ENCODE results near the gene PTGFRN.

Gene PTGFRN

DNA sequence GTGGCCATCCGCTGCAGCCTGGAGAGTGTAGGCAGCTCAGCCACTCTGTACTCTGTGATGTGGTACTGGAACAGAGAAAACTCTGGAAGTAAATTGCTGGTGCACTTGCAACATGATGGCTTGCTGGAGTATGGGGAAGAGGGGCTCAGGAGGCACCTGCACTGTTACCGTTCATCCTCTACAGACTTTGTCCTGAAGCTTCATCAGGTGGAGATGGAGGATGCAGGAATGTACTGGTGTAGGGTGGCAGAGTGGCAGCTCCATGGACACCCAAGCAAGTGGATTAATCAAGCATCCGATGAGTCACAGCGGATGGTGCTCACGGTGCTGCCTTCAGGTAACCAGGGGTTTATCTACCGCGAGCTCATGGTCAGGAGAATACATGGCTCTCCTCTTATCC is 115.9 kb downstream of the PTGFRN start:
- DNase-seq (ENCODE audit: low read depth) = no peak
- TF ChIP-seq, protein P1, sequence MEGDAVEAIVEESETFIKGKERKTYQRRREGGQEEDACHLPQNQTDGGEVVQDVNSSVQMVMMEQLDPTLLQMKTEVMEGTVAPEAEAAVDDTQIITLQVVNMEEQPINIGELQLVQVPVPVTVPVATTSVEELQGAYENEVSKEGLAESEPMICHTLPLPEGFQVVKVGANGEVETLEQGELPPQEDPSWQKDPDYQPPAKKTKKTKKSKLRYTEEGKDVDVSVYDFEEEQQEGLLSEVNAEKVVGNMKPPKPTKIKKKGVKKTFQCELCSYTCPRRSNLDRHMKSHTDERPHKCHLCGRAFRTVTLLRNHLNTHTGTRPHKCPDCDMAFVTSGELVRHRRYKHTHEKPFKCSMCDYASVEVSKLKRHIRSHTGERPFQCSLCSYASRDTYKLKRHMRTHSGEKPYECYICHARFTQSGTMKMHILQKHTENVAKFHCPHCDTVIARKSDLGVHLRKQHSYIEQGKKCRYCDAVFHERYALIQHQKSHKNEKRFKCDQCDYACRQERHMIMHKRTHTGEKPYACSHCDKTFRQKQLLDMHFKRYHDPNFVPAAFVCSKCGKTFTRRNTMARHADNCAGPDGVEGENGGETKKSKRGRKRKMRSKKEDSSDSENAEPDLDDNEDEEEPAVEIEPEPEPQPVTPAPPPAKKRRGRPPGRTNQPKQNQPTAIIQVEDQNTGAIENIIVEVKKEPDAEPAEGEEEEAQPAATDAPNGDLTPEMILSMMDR (IDR thresholded peaks at IDR 0.05; ENCODE audit: insufficient read depth, low read depth, low read length, missing control alignments) = no peak
- H3K4me3 ChIP-seq (ENCODE audit: low read depth, low read length) = no peak overlapping the region

DNA sequence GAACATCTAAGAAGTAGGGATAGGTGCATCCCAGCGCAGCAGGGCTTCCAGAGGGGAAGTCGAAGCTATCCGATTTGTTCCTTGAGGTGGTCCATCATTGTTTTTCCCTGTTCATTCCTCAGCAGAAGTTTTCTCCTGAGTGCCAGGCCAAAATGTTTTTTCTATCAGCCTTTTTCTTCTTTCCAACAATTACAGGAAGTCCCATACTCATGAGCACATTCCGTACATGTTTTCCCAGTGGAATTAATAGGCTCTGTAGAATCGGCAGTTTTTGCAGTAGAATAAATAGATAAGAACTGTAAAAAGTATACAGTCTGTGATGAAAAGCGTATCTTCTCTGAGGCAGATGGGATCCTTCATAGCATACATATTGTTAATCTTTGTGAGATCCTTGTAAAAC is 116.6 kb downstream of the PTGFRN start:
- DNase-seq (ENCODE audit: low read depth) = no peak
- H3K4me3 ChIP-seq (ENCODE audit: low read depth, low read length) = no peak overlapping the region
- TF ChIP-seq, protein P1 (IDR thresholded peaks at IDR 0.05; ENCODE audit: insufficient read depth, low read depth, low read length, missing control alignments) = no peak

DNA sequence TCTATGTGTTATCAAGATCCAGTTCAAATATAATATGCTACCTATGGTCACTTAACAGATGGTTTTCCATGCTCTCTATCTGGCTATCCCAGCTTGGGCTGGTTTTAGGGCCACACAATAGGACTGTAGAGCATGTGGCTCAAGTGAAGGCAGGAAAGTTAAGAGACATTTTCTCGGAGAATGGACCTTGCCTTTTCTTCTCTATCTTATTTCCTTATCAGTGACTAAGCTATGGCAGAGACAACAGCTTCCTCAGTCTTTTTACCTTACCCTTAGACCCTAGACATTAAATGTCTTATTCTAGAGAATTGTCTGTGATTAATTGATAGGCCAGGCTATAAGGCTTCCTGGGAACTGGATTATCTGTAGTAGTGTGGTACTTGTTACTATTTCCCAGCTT is 120.0 kb downstream of the PTGFRN start:
- TF ChIP-seq, protein P1 (IDR thresholded peaks at IDR 0.05; ENCODE audit: insufficient read depth, low read depth, low read length, missing control alignments) = no peak

DNA sequence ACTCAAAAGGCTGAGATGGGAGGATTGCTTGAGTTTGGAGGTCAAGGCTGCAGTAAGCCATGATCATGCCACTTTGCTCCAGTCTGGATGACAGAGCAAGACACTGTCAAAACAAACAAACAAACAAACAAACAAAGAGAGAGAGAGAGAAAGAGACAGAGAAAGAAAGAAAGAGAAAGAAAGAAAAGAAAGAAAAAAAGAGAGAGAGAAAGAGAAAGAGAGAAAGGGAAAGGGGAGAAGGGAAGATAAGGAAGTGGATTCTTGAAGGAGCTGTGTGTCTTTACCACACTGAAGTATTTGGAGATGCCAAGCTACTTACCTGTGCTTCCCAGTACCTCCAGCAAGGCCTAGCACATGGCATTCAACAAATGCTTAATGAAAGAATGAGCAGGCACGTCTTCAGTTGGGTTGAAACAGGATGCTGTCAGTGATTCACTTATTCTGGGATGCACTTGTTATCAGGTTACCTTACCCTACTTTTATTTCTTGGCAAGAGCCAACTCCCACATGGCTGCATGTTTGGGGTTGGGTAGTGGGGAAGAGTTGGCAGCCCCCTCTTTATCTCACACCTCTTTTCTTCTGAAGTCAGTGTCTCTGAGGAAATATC is 120.7 kb downstream of the PTGFRN start:
- TF ChIP-seq, protein P1 (IDR thresholded peaks at IDR 0.05; ENCODE audit: insufficient read depth, low read depth, low read length, missing control alignments) = no peak
- no peak overlapping the region for H3K4me3 ChIP-seq (ENCODE audit: low read depth, low read length)

More for the DNA sequence above, 120.0 kb downstream of the PTGFRN start:
- DNase-seq (ENCODE audit: low read depth) = no peak
- no peak overlapping the region for H3K4me3 ChIP-seq (ENCODE audit: low read depth, low read length)

DNA sequence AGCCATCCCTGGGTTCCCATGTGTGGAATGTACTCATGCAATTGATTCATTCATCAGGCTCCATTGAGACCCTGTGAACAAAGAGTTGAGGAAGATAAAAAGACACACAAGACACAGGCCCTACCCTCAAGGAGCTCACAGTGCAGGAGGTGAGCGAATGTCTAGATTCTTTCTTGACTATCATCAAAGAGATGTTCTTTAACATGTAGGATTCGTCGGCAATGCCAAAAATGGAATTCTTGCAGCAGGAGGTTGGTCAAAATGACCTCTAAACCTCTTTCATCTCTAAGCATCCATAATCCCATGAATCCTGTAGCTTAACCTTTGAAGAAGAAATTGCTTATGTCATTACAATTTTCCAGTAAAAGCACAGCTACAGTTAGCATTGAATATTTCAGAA is 122.5 kb downstream of the PTGFRN start:
- TF ChIP-seq, protein P1 (IDR thresholded peaks at IDR 0.05; ENCODE audit: insufficient read depth, low read depth, low read length, missing control alignments) = no peak
- no peak for DNase-seq (ENCODE audit: low read depth)
- no peak overlapping the region for H3K4me3 ChIP-seq (ENCODE audit: low read depth, low read length)

More for the DNA sequence above, 120.7 kb downstream of the PTGFRN start:
- DNase-seq (ENCODE audit: low read depth) = no peak

DNA sequence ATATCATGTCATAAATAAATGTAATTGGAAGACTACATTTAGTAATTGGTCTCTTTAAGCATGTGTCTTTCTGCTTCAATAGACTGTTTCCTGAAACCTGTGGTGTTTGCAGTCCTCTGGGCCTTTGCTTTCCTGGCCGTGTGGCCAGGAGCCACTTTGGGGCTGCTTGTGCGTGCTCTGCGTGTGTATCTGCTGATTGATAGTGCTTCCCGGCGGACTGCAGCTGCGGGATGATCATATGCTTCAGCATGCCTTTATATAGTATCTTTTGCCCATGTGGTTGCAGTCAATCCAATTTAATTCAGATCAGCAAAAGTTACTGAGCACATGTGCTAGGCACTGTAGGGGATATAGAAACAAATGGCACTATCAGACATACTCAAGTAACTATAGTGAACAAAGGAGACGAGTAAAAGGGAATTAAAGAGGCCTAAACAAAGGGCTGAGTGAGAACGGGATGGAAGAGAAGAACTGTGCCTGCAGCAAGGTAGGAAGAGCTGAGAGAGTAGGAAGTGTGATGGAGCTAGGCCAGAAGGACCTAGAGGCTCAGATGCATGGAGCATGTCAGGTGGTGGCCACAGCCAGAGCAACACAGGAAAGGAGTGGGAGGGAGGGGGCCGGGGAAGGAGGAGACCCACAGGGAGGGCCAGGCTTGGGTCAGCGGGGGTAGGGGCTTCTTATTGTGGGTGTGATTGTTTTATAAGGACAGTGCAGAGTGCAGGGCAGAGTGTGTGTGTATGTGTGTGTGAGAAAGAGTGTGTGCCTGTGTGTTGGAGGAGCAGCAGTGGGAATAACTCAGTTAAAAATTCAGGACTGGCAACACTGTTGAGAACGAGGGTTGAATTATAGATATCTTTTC is 123.2 kb downstream of the PTGFRN start:
- H3K4me3 ChIP-seq (ENCODE audit: low read depth, low read length) = no peak overlapping the region
- DNase-seq (ENCODE audit: low read depth) = no peak
- TF ChIP-seq, protein P1 (IDR thresholded peaks at IDR 0.05; ENCODE audit: insufficient read depth, low read depth, low read length, missing control alignments) = no peak

All from GM12865 (cell line).